ENCODE results near the gene CRADD.
A peak's percentile ranks its signal among the peaks of the same experiment; 100 is the strongest.

Gene CRADD

GRCh38 chr12:93783832-93784231 lies 106.7 kb downstream of the CRADD start (continued):
- TF ChIP-seq, protein P1, sequence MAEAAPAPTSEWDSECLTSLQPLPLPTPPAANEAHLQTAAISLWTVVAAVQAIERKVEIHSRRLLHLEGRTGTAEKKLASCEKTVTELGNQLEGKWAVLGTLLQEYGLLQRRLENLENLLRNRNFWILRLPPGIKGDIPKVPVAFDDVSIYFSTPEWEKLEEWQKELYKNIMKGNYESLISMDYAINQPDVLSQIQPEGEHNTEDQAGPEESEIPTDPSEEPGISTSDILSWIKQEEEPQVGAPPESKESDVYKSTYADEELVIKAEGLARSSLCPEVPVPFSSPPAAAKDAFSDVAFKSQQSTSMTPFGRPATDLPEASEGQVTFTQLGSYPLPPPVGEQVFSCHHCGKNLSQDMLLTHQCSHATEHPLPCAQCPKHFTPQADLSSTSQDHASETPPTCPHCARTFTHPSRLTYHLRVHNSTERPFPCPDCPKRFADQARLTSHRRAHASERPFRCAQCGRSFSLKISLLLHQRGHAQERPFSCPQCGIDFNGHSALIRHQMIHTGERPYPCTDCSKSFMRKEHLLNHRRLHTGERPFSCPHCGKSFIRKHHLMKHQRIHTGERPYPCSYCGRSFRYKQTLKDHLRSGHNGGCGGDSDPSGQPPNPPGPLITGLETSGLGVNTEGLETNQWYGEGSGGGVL (tag by site-specific recombination; IDR thresholded peaks at IDR 0.05), result no peak
- no peak for TF ChIP-seq SCRT2 (tag by site-specific recombination; IDR thresholded peaks at IDR 0.05)
- no peak for TF ChIP-seq ZNF600 (tag by site-specific recombination; IDR thresholded peaks at IDR 0.05)
- TF ChIP-seq ZNF133 (tag by site-specific recombination; IDR thresholded peaks at IDR 0.05), result no peak
- TF ChIP-seq ZNF747 (tag by site-specific recombination; IDR thresholded peaks at IDR 0.05), result no peak
- TF ChIP-seq, protein P2, sequence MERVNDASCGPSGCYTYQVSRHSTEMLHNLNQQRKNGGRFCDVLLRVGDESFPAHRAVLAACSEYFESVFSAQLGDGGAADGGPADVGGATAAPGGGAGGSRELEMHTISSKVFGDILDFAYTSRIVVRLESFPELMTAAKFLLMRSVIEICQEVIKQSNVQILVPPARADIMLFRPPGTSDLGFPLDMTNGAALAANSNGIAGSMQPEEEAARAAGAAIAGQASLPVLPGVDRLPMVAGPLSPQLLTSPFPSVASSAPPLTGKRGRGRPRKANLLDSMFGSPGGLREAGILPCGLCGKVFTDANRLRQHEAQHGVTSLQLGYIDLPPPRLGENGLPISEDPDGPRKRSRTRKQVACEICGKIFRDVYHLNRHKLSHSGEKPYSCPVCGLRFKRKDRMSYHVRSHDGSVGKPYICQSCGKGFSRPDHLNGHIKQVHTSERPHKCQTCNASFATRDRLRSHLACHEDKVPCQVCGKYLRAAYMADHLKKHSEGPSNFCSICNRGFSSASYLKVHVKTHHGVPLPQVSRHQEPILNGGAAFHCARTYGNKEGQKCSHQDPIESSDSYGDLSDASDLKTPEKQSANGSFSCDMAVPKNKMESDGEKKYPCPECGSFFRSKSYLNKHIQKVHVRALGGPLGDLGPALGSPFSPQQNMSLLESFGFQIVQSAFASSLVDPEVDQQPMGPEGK (tag by site-specific recombination; IDR thresholded peaks at IDR 0.05), result no peak
- TF ChIP-seq ZNF843 (tag by site-specific recombination; IDR thresholded peaks at IDR 0.05), result no peak

- H3K9me3 ChIP-seq (ENCODE audit: control insufficient read depth, insufficient read depth, low read depth, low read length), result no peaks in the 10 kb centered on the region
- ChIA-PET CTCF (interaction anchor here (0.6 to 1.4 kb wide), 5 partner anchors 17 to 780 kb away, joined by 3 to 4 read pairs (median 4); no protein-coding TSS in a partner anchor), POLR2A (interaction anchor here (1.6 kb wide), 1 partner anchor 40 kb away, joined by 6 read pairs; no protein-coding TSS in a partner anchor)
- H3K4me1 ChIP-seq (ENCODE audit: control insufficient read depth, insufficient read depth, low read length), result peaks cover 8% of the 10 kb centered on the region; the same call in 1 of the 2 replicates
- no peak overlapping the region for H3K27ac ChIP-seq (ENCODE audit: extremely low read depth, low read depth, low read length)
- TF ChIP-seq ZNF785 (tag by site-specific recombination; IDR thresholded peaks at IDR 0.05) (no peak), YY1 (tag by site-specific recombination; IDR thresholded peaks at IDR 0.05) (no peak), ZNF768 (tag by site-specific recombination; IDR thresholded peaks at IDR 0.05) (0 out of 2 replicates have a peak, but pooled peaks have one; percentile 64), ZNF580 (tag by site-specific recombination; IDR thresholded peaks at IDR 0.05) (peak; percentile 39; the same call in 1 of the 2 replicates), ZNF571 (tag by site-specific recombination; IDR thresholded peaks at IDR 0.05) (no peak), PRDM6 (tag by site-specific recombination; IDR thresholded peaks at IDR 0.05) (0 out of 2 replicates have a peak, but pooled peaks have one; percentile 18), TRIM28 (IDR thresholded peaks at IDR 0.05; ENCODE audit: borderline replicate concordance, low read length) (peak; percentile 55; the same call in 1 of the 2 replicates), ZBTB49 (tag by site-specific recombination; IDR thresholded peaks at IDR 0.05; ENCODE audit: low read depth) (no peak), ZNF26 (tag by site-specific recombination; IDR thresholded peaks at IDR 0.05) (no peak), ZNF621 (tag by site-specific recombination; IDR thresholded peaks at IDR 0.05) (no peak), ZNF544 (tag by site-specific recombination; IDR thresholded peaks at IDR 0.05) (no peak), ZSCAN16 (tag by site-specific recombination; IDR thresholded peaks at IDR 0.05) (peak; percentile 93), TCF7L2 (IDR thresholded peaks at IDR 0.05; ENCODE audit: borderline replicate concordance, low read depth, low read length) (peak; percentile 43; the same call in 1 of the 2 replicates), FEZF1 (tag by site-specific recombination; IDR thresholded peaks at IDR 0.05) (peak; percentile 17; the same call in 1 of the 2 replicates)
- TF ChIP-seq, protein P3, sequence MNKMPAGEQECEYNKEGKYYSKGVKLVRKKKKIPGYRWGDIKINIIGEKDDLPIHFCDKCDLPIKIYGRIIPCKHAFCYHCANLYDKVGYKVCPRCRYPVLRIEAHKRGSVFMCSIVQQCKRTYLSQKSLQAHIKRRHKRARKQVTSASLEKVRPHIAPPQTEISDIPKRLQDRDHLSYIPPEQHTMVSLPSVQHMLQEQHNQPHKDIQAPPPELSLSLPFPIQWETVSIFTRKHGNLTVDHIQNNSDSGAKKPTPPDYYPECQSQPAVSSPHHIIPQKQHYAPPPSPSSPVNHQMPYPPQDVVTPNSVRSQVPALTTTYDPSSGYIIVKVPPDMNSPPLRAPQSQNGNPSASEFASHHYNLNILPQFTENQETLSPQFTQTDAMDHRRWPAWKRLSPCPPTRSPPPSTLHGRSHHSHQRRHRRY (tag by site-specific recombination; IDR thresholded peaks at IDR 0.05), result no peak
- H3K4me3 ChIP-seq (ENCODE audit: low read depth, low read length), result no peak overlapping the region
- H3K36me3 ChIP-seq (ENCODE audit: control insufficient read depth in 2 of 2, insufficient read depth in 1 of 2, low read length in 2 of 2), result no peaks in the 10 kb centered on the region
Observed at GRCh38 chr12:93784339-93785086, 107.3 kb downstream of the CRADD start.

Data from HEK293 (cell line).